HFF-Myc (cell line): ENCODE measurements around the gene MED25.
A peak's percentile ranks its signal among the peaks of the same experiment; 100 is the strongest.

ENCODE experiments used
- DNase-seq: peaks from one replicate; pipeline ENCODE4 v3.0.0-alpha.2; 2011; ENCODE audit warnings: low read depth; ENCODE audit errors: extremely low read depth
- H3K4me3 ChIP-seq: replicated peaks from 2 replicates; pipeline ENCODE4 v1.5.1; 2011; ENCODE audit warnings: low read depth, mild to moderate bottlenecking, control low read depth, low read length
- TF ChIP-seq, protein P1 (sequence below): IDR thresholded peaks from 2 replicates; pipeline ENCODE4 v1.5.1; 2012; ENCODE audit warnings: mild to moderate bottlenecking, low read depth, low read length, control low read depth; ENCODE audit errors: missing control alignments

Gene MED25

GRCh38 chr19:49846408-49846807 is 28.3 kb downstream of the MED25 start:
- DNase-seq, result no peak
- H3K4me3 ChIP-seq, result no peak overlapping the region
- TF ChIP-seq, protein P1, sequence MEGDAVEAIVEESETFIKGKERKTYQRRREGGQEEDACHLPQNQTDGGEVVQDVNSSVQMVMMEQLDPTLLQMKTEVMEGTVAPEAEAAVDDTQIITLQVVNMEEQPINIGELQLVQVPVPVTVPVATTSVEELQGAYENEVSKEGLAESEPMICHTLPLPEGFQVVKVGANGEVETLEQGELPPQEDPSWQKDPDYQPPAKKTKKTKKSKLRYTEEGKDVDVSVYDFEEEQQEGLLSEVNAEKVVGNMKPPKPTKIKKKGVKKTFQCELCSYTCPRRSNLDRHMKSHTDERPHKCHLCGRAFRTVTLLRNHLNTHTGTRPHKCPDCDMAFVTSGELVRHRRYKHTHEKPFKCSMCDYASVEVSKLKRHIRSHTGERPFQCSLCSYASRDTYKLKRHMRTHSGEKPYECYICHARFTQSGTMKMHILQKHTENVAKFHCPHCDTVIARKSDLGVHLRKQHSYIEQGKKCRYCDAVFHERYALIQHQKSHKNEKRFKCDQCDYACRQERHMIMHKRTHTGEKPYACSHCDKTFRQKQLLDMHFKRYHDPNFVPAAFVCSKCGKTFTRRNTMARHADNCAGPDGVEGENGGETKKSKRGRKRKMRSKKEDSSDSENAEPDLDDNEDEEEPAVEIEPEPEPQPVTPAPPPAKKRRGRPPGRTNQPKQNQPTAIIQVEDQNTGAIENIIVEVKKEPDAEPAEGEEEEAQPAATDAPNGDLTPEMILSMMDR, result no peak

DNA sequence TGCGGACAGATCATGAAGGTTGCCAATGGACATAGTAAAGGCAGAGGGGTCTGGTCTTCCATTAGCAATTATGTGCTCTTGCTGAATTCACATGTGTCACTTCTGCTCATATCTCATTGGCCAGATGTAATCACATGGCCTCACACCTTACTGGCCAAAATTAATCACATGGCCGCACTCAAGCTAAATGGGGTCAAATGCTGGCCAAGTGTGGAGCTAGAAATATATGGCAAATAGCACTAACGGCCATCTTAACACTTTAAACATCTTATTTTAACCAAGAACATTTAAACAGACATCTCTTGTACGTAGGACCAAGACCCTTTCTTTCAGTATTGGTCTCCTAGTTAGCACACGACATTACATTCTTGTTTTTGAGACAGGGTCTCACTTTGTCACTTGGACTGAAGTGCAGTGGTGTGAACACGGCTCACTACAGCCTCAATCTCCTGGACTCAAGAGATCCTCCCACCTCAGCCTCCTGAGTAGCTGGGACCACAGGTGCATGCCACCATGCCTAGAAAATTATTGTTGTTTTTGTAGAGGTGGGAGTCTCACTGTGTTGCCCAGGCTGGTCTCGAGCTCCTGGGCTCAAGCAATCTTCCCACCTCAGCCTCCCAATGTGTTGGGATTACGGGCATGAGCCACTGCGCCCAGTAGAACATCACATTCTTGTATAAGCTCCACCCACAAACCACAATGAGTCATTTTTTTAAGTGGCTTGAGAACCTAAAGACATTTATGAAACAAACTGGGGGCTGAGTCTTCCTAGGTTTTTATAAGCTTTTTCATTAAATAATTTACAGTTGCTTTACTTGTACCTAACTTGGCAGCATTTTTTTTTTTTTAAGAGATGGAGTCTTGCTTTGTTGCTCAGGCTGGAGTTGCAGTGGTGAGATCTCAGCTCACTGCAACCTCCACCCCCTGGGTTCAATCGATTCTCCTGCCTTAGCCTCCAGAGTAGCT is 29.9 kb downstream of the MED25 start:
- H3K4me3 ChIP-seq, result no peak overlapping the region
- TF ChIP-seq, protein P1, result no peak
- peak; percentile 83 for DNase-seq

DNA sequence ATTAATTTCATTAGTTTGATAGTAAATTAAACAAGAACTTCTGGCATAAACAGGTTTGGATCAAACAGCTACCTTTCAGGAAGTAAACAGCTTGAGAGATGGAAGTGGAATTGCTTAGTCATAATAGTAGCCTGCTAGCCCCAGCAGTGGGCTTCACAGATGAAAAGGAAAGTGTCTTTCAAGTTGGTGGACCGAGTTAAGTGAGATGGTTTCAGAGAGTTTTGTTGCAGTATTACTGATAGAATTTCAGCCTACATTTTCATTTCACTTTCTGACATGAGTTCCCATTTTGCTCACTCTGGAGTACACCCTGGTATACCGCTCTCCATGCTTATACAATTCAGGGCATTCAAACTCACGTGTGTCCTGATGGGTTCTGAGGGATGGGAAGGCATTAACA is 30.8 kb downstream of the MED25 start:
- no peak overlapping the region for H3K4me3 ChIP-seq
- TF ChIP-seq, protein P1, result no peak
- no peak for DNase-seq

GRCh38 chr19:49849433-49850220 is 31.5 kb downstream of the MED25 start:
- peak overlapping the region; percentile 70 for H3K4me3 ChIP-seq
- TF ChIP-seq, protein P1, result no peak
- DNase-seq, result no peak

GRCh38 chr19:49850221-49850486 is 32.1 kb downstream of the MED25 start:
- peak overlapping the region; percentile 70 for H3K4me3 ChIP-seq
- TF ChIP-seq, protein P1, result no peak
- DNase-seq, result no peak

GRCh38 chr19:49850487-49851342 is 32.6 kb downstream of the MED25 start, which contains the start of gene PTOV1:
Gene PTOV1 (plus strand): TSS chr19:49851159.
- TF ChIP-seq, protein P1, result no peak
- H3K4me3 ChIP-seq, result peak within 1 kb of the TSS; percentile 70
- peak; percentile 67 for DNase-seq
